ENCODE results near the gene GALNT9.

GALNT9 gene

GRCh38 chr12:132344181-132344580 lies 14.8 kb upstream of the GALNT9 start:
- no peak for DNase-seq (ENCODE audit: low spot score)

GRCh38 chr12:132343294-132344004 lies 14.1 kb upstream of the GALNT9 start:
- no peak for DNase-seq (ENCODE audit: low spot score)

- peak; percentile 74 for DNase-seq (ENCODE audit: low spot score)
Observed at GRCh38 chr12:132342251-132343227, 13.2 kb upstream of the GALNT9 start.

- no peak for DNase-seq (ENCODE audit: low spot score)
Observed at GRCh38 chr12:132341318-132342050, 12.1 kb upstream of the GALNT9 start.

- no peak for DNase-seq (ENCODE audit: low spot score)
Observed at GRCh38 chr12:132340266-132341035, 11.1 kb upstream of the GALNT9 start.

- DNase-seq (ENCODE audit: low spot score), result no peak
Observed at GRCh38 chr12:132339856-132340255, 10.5 kb upstream of the GALNT9 start.

- no peak for DNase-seq (ENCODE audit: low spot score)
Observed at GRCh38 chr12:132338781-132339180, 9.4 kb upstream of the GALNT9 start.

GRCh38 chr12:132338311-132338710 lies 8.9 kb upstream of the GALNT9 start:
- DNase-seq (ENCODE audit: low spot score), result no peak

GRCh38 chr12:132337557-132337956 lies 8.2 kb upstream of the GALNT9 start:
- DNase-seq (ENCODE audit: low spot score), result no peak

GRCh38 chr12:132336451-132337413 lies 7.3 kb upstream of the GALNT9 start:
- DNase-seq (ENCODE audit: low spot score), result no peak

GRCh38 chr12:132335179-132335756 lies 5.9 kb upstream of the GALNT9 start:
- no peak for DNase-seq (ENCODE audit: low spot score)

- DNase-seq (ENCODE audit: low spot score), result no peak
Observed at GRCh38 chr12:132333766-132334165, 4.4 kb upstream of the GALNT9 start.

GRCh38 chr12:132333273-132333672 lies 3.9 kb upstream of the GALNT9 start:
- no peak for DNase-seq (ENCODE audit: low spot score)

GRCh38 chr12:132330549-132330881 lies 1.1 kb upstream of the GALNT9 start:
- no peak for DNase-seq (ENCODE audit: low spot score)

GRCh38 chr12:132329720-132330548 lies 545 bp upstream of the GALNT9 start:
- DNase-seq (ENCODE audit: low spot score), result no peak

- DNase-seq (ENCODE audit: low spot score), result no peak
Observed at GRCh38 chr12:132328282-132329029, 933 bp downstream of the GALNT9 start.

GRCh38 chr12:132327336-132328171 lies 1.8 kb downstream of the GALNT9 start:
- no peak for DNase-seq (ENCODE audit: low spot score)

GRCh38 chr12:132326646-132327045 lies 2.7 kb downstream of the GALNT9 start:
- no peak for DNase-seq (ENCODE audit: low spot score)

Measured in HuH-7 (cell line).